Panc1 (cell line): ENCODE data around the gene RALGPS1. TPM values are rescaled to one million over a fixed set of nuclear protein-coding genes. Genes with fewer than 3 reads are reported as not detected.

Source experiments
- ATAC-seq: fragments of 200-7000 bp; cut with Tn5 transposase; 2 replicates; pipeline ENCODE4 v1.9.1; 2020; ENCODE audit warnings: mild to moderate bottlenecking, moderate library complexity
- BruUV-seq: library from RNA; stranded (reverse); fragments of 400-500 nt; replicated peaks from 2 replicates; lab custom pipeline; 2021; lab: Mats Ljungman, UMichigan
- CTCF ChIA-PET: fragments of 300-600 bp; sonication (Branson Sonifier 250); formaldehyde crosslinking; loops from one replicate; lab custom pipeline; 2022; ENCODE audit warnings: antibody characterized with exemption; lab: Charles Lee
- POLR2A ChIA-PET: fragments of 300-600 bp; sonication (Branson Sonifier 250); formaldehyde crosslinking; loops from one replicate; lab custom pipeline; 2022; ENCODE audit warnings: antibody characterized with exemption; lab: Charles Lee
- DNase-seq: peaks from one replicate; pipeline ENCODE4 v3.0.0-alpha.2; 2010; ENCODE audit warnings: low read depth, low spot score
- H3K27ac ChIP-seq: 2 replicates; pipeline ENCODE4 v1.5.1; 2011; ENCODE audit warnings: mild to moderate bottlenecking, low read length, inconsistent platforms
- H3K27me3 ChIP-seq: fragments of 200-500 bp; sonication (Bioruptor generic); 2 replicates; pipeline ENCODE4 v1.6.0; 2014; ENCODE audit warnings: low read length, inconsistent platforms; ENCODE audit not compliant: control insufficient read depth, insufficient read depth
- H3K36me3 ChIP-seq: fragments of 200-500 bp; sonication (Bioruptor generic); 2 replicates; pipeline ENCODE4 v1.5.1; 2014; ENCODE audit warnings: inconsistent platforms, mild to moderate bottlenecking, low read length, moderate library complexity; ENCODE audit not compliant: control insufficient read depth, insufficient read depth
- H3K4me1 ChIP-seq: 2 replicates; pipeline ENCODE4 v1.5.1; 2011; ENCODE audit warnings: inconsistent platforms, mild to moderate bottlenecking, low read length, moderate library complexity; ENCODE audit not compliant: control insufficient read depth, insufficient read depth
- H3K4me3 ChIP-seq, 2 experiments: 2 replicates each; pipeline ENCODE4 v1.5.1; 2011 to 2012; ENCODE audit warnings: low read depth in 2 of 2, low read length in 2 of 2, mild to moderate bottlenecking in 2 of 2, inconsistent platforms in 1 of 2, moderate library complexity in 1 of 2
- H3K9me3 ChIP-seq: fragments of 200-500 bp; sonication (Bioruptor generic); 2 replicates; pipeline ENCODE4 v1.5.1; 2014; ENCODE audit warnings: low read depth, mild to moderate bottlenecking, inconsistent platforms, low read length, moderate library complexity; ENCODE audit not compliant: control insufficient read depth, insufficient read depth
- POLR2AphosphoS5 ChIP-seq: IDR thresholded peaks from 2 replicates; pipeline ENCODE4 v1.6.1; 2012; ENCODE audit warnings: mild to moderate bottlenecking, low read depth, low read length, moderate library complexity
- SIN3A ChIP-seq: IDR thresholded peaks from 2 replicates; pipeline ENCODE4 v1.6.1; 2012; ENCODE audit warnings: low read depth, mild to moderate bottlenecking, low read length, moderate library complexity, borderline replicate concordance; ENCODE audit not compliant: insufficient read depth
- TCF7L2 ChIP-seq: IDR thresholded peaks from 2 replicates; pipeline ENCODE4 v1.6.1; 2011; ENCODE audit warnings: mild to moderate bottlenecking, low read depth, low read length, inconsistent platforms
- in situ Hi-C: cut with HindIII; loops from 2 replicates; pipeline ENCODE4 v1.10.0; 2016; ENCODE audit warnings: low sequenced_read_pairs, low pct_unique_long_range_greater_than_20kb
- intact Hi-C: fragments of 100-400 bp; cut with micrococcal nuclease; formaldehyde crosslinking; loops from one replicate; pipeline ENCODE4 v1.10.0; 2022; ENCODE audit not compliant: unreplicated experiment
- total RNA-seq: library from RNA; stranded (reverse); gene quantifications from one replicate; pipeline ENCODE4 v1.2.1, GENCODE V29; 2021; ENCODE audit not compliant: unreplicated experiment
- TF ChIP-seq, protein P1 (sequence below), 2 experiments: IDR thresholded peaks; 2 replicates each; pipeline ENCODE4 v1.6.1; 2011 to 2012; ENCODE audit warnings: low read depth in 2 of 2, control low read depth in 1 of 2, low read length in 1 of 2, mild to moderate bottlenecking in 1 of 2, moderate library complexity in 1 of 2; ENCODE audit not compliant: insufficient read depth in 1 of 2
- TF ChIP-seq, protein P2 (sequence below): fragments of 450-650 bp; IDR thresholded peaks from 2 replicates; pipeline ENCODE4 v1.5.1; 2017; ENCODE audit warnings: mild to moderate bottlenecking

The RALGPS1 gene
- total RNA-seq, 1 experiment from 2014 or later, result 7.2 TPM

DNA sequence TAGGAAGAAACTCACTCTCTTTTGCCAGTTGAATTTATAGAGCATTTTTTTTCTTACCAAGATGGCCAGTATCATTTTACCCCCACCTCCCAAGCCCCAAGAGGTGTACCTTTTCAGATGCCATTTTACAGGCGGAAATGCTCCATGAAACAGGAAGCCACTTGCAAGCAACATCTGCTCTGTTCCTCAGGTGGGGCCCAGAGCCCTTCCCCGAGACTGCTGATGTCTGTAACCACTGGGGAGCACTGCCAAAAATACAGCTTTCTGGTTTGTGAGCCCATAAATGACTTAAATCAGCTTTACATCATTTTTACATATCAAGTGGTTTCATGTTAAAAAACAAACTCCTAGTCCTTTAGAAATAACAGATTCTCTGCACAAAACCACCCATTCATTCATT, 307.1 kb downstream of the RALGPS1 start:
- Histone ChIP-seq H3K9me3 (no peaks in the 10 kb centered on the region), H3K4me1 (peaks cover 2% of the 10 kb centered on the region), H3K36me3 (no peaks in the 10 kb centered on the region), H3K27me3 (no peaks in the 10 kb centered on the region), H3K4me3 (no peak overlapping the region), H3K27ac (no peak overlapping the region)
- CTCF ChIA-PET, result no interaction called here
- no TSS peak for BruUV-seq
- POLR2A ChIA-PET, result no interaction called here
- in situ Hi-C loops (no loop called here), intact Hi-C loops (no loop called here)
- no peak for DNase-seq
- no peak for ATAC-seq
- no peak for TF ChIP-seq TCF7L2

DNA sequence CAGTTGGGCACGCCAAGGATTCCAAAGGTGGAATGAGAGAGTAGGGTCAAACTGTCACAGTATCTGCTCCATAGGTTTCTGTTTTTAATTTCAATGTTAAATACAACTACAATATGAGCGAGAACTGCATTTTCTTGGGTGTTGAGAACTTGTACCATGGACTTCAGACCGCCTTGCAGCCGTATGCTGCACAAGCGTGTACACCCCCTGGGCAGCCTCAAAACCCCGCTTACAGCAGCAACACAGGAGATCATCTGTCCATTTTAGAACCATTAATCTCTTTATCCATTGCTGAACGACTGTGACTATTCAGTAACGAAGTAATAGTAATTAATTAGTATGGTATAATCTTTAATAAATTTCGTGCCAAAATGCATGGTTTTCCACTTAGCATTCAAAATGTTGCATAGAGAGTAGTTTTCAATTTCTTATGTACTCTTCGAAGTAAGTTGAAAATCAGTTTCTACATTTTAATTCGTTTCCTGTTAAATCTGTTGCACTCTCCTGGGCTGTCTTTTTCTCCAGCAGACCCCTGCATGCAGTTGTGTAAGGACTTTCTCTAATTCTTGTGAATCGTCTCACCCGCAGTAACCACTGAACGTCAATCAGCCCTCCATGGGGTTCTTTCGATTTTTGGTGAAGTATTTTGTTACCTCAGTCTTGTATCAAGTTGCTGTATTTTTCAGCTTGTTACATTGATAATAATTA, 308.0 kb downstream of the RALGPS1 start:
- ChIA-PET POLR2A (no interaction called here), CTCF (no interaction called here)
- intact Hi-C loops (no loop called here), in situ Hi-C loops (no loop called here)
- ATAC-seq, result no peak
- TF ChIP-seq TCF7L2 (no peak), SIN3A (no peak), POLR2AphosphoS5 (no peak)
- TF ChIP-seq, protein P1, sequence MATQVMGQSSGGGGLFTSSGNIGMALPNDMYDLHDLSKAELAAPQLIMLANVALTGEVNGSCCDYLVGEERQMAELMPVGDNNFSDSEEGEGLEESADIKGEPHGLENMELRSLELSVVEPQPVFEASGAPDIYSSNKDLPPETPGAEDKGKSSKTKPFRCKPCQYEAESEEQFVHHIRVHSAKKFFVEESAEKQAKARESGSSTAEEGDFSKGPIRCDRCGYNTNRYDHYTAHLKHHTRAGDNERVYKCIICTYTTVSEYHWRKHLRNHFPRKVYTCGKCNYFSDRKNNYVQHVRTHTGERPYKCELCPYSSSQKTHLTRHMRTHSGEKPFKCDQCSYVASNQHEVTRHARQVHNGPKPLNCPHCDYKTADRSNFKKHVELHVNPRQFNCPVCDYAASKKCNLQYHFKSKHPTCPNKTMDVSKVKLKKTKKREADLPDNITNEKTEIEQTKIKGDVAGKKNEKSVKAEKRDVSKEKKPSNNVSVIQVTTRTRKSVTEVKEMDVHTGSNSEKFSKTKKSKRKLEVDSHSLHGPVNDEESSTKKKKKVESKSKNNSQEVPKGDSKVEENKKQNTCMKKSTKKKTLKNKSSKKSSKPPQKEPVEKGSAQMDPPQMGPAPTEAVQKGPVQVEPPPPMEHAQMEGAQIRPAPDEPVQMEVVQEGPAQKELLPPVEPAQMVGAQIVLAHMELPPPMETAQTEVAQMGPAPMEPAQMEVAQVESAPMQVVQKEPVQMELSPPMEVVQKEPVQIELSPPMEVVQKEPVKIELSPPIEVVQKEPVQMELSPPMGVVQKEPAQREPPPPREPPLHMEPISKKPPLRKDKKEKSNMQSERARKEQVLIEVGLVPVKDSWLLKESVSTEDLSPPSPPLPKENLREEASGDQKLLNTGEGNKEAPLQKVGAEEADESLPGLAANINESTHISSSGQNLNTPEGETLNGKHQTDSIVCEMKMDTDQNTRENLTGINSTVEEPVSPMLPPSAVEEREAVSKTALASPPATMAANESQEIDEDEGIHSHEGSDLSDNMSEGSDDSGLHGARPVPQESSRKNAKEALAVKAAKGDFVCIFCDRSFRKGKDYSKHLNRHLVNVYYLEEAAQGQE (IDR thresholded peaks at IDR 0.05; ENCODE audit: insufficient read depth in 1 of 2, low read depth in 2 of 2, low read length in 1 of 2), result no peak
- TF ChIP-seq, protein P2, sequence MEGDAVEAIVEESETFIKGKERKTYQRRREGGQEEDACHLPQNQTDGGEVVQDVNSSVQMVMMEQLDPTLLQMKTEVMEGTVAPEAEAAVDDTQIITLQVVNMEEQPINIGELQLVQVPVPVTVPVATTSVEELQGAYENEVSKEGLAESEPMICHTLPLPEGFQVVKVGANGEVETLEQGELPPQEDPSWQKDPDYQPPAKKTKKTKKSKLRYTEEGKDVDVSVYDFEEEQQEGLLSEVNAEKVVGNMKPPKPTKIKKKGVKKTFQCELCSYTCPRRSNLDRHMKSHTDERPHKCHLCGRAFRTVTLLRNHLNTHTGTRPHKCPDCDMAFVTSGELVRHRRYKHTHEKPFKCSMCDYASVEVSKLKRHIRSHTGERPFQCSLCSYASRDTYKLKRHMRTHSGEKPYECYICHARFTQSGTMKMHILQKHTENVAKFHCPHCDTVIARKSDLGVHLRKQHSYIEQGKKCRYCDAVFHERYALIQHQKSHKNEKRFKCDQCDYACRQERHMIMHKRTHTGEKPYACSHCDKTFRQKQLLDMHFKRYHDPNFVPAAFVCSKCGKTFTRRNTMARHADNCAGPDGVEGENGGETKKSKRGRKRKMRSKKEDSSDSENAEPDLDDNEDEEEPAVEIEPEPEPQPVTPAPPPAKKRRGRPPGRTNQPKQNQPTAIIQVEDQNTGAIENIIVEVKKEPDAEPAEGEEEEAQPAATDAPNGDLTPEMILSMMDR, result no peak
- Histone ChIP-seq H3K27ac (no peak overlapping the region), H3K4me3 (no peak overlapping the region), H3K9me3 (no peaks in the 10 kb centered on the region), H3K27me3 (no peaks in the 10 kb centered on the region), H3K36me3 (no peaks in the 10 kb centered on the region), H3K4me1 (peaks cover 3% of the 10 kb centered on the region)
- BruUV-seq, result no TSS peak
- no peak for DNase-seq

DNA sequence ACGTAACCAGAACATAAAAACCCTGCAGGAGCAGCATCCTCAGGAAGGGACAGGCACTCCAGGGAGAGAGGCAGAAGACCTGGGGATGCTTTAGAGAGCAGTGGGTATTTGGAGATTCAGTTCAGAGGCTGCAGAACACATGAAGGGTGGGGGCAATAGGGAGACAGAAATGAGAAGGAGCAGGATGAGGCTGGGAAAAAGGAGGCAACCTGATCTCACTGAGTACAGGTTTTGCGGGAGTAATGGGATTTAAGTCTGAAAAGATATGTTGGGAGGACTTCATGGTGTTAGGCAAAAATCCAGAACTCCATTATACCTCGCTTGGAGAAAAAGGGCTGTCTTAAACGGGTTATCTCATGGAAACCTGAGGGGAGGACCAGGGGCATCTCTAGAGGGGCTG, 308.7 kb downstream of the RALGPS1 start:
- no peaks in the 10 kb centered on the region for H3K9me3 ChIP-seq
- POLR2A ChIA-PET, result no interaction called here
- H3K27me3 ChIP-seq, result no peaks in the 10 kb centered on the region
- no peaks in the 10 kb centered on the region for H3K36me3 ChIP-seq
- in situ Hi-C loops (no loop called here), intact Hi-C loops (no loop called here)
- no TSS peak for BruUV-seq
- no peak overlapping the region for H3K27ac ChIP-seq
- ATAC-seq (no peak), DNase-seq (no peak)
- H3K4me1 ChIP-seq, result peaks cover 3% of the 10 kb centered on the region
- no peak for TF ChIP-seq POLR2AphosphoS5
- TF ChIP-seq, protein P1 (IDR thresholded peaks at IDR 0.05; ENCODE audit: insufficient read depth in 1 of 2, low read depth in 2 of 2, low read length in 1 of 2), result no peak
- no peak for TF ChIP-seq SIN3A
- TF ChIP-seq, protein P2, result no peak
- no peak for TF ChIP-seq TCF7L2
- H3K4me3 ChIP-seq, result peak overlapping the region in 1 of 2 experiments; percentile 62; a peak in 1 of 4 replicates
- CTCF ChIA-PET, result no interaction called here
